ENCODE data around the gene SLC12A9.
"Not testable (repeated sequence)": the region's sequence is repeated elsewhere in the genome, so short reads cannot be mapped to it uniquely, and the experiment has no call there.

Gene SLC12A9

DNA sequence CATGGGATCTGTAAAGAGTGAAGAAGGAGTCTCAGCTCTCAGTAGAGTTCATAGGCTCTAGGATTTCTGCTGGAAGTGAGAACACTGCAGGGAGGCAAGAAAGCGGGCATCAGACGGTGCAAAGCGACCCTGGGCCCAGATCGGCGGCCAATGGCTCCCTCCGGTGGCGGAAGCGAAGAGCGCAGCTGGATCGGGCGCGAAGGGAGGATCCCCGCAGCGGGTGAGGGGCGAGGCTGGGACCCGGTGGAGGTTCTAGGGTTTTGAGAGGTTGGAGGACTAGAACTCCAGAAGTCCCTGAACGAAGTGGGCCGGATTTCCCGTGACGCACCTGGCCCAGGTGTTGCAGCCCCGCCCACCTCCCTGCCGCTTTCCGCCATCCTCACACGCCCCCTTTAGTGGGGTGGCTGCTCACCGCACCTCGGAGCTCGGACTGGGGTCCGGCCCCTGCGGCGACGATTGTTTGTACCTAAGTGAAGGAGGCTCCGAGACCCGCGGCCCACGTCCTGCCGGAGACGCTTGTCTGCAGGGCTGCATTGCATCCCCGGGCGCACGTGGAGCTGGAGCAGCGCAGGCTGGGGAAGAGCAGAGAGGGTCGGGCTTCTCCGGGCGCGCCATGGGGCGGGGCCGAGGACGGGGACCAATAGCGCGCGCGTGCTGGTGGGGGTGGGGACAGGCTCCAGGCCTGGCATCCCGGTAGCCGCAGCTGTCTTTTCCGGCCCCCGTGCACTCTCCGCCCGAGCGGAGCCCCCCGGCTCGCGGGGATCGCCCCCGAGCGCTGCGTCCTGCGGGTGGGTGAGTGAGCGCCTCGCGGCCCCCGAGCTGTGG lies at the start of gene SLC12A9:
SLC12A9 (plus strand) TSS at position 666 of the 825 bp plus-strand sequence. CDS start 1,485 bp downstream, outside the sequence.
- DNase-seq (ENCODE audit: low spot score), result peak; percentile 89

GRCh38 chr7:100802951-100803350 lies 49.6 kb upstream of the SLC12A9 start:
- DNase-seq (ENCODE audit: low spot score), result no peak

GRCh38 chr7:100803398-100804161 lies 48.9 kb upstream of the SLC12A9 start:
- DNase-seq (ENCODE audit: low spot score), result no peak

DNA sequence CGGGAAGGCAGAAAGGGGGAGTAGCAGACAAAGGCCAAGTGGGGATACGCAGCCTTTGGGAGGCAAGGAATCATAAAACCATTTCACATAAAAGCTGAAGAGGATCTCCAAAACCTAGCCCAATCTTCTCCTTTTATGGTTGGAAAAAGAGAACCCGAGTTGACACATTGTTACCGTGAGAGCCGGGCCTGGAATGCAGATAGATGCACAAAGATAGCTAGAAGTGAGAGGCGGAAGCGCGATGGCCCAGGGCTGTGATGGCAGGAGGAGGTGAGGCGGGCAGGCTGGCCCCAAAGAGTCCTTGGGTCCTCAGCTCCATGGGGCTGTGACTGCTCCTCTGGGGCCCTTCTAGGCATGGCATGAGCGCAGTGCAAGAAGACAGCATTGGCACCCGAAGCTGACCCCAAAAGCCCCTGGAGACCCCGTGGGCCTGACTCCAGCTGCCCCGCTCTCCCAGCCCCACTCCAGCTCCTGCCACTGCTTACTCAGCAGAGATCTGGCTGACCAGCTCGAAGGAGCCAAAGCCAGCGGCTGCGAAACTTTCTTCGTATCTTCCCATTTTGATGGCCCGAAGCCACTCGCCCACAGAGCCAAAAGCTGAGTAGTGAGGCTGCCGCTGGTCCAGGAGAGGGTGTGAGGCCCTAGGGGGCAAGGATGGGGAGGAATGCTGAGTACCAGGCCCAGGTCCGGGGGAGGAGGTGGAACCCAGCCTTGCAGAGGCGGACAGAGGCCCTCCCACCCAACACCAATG lies 47.7 kb upstream of the SLC12A9 start:
- no peak for DNase-seq (ENCODE audit: low spot score)

DNA sequence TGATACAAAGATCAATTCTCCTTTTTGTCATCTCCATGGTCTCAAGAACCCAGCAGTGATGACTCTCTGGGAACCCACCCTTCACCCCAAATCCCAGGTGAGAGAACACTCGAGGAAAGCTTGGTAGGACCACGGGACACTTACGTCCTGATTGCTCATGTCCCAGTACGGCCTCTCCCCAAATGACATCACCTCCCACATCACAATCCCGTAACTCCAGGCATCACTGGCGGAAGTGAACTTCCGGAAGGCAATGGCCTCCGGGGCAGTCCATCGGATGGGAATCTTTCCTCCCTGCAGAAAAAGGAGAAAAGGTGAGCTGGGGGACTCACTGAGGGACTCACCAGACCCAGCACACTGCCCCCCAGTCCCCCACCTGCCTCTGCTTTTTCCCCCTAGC lies 46.2 kb upstream of the SLC12A9 start:
- no peak for DNase-seq (ENCODE audit: low spot score)

DNA sequence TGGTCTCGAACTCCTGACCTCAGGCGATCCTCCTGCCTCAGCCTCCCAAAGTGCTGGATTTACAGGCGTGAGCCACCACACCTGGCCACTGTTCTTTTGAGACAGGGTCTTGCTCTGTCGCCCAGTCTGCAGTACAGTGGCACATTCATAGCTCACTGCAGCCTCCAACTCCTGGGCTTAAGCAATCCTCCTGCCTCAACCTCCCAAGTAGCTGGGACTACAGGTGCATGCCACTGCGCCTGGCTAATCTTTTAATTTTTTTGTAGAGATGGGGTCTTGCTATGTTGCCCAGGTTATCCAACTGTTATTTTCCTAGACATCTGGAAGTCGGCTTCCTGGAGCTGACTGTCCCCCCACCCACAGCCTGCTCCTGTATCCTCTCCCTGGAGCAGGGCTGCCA lies 45.6 kb upstream of the SLC12A9 start:
- not testable (repeated sequence) for DNase-seq (ENCODE audit: low spot score)

DNA sequence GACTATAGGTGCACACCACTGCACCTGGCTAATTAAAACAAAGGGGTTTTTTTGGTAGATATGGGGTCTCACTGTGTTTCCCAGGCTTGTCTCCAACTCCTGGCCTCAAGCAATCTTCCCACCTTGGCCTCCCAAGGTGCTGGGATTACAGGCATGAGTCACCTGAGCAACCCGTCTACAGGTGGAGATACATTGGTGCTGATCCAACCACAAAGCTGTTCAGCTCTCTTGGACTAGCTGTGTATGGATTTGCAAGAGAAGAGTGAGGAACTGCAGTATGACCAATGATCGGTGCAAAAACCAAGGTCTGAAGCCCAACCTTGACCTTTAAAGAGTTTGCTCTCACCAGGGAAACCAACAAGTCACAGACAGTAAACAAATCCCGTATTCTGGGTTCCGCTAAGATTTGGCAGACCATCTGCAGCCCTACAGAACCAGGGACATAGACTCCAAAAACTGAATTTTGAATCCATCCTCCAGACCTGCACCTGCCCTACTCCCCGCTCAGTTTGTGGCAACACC lies 44.1 kb upstream of the SLC12A9 start:
- no peak for DNase-seq (ENCODE audit: low spot score)

DNA sequence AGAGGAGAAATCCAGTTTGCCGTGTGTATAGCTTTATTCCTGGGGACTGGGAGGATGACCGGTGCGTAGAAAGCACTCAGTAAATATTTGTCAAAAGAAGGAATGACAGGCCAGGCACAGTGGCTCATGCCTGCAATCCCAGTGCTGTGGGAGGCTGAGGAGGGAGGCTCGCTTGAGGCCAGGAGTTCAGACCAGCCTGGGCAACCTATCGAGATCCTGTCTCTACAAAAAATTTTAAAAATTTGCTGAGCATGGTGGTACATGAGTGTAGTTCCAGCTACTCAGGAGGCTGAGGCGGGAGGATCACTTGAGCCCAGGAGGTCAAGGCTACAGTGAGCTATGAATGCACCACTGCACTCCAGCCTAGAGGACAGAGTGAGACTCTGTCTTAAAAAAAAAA lies 41.0 kb upstream of the SLC12A9 start:
- DNase-seq (ENCODE audit: low spot score), result no peak

GRCh38 chr7:100812729-100813128 lies 39.8 kb upstream of the SLC12A9 start:
- no peak for DNase-seq (ENCODE audit: low spot score)

- not testable (repeated sequence) for DNase-seq (ENCODE audit: low spot score)
Measured at GRCh38 chr7:100816515-100816914, 36.0 kb upstream of the SLC12A9 start.

GRCh38 chr7:100817097-100817496 lies 35.4 kb upstream of the SLC12A9 start:
- no peak for DNase-seq (ENCODE audit: low spot score)

DNA sequence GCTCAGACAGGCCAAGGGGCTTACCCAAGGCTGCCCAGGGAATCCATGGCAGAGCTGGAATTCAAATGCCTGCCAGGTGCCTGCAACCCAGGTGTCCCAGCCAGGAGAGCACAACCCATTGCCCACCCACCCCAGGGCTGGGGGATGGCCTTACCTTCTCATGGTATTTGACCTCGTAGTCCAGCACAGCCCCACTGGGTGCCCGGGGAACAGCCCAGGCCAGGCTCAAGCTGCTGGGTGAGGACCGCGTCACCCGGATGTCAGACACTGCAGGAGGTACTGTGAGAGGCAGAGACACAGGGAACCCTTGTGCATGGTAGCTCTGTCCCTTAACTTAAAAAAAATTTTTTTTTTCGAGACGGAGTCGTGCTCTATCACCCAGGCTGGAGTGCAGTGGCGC lies 34.1 kb upstream of the SLC12A9 start:
- no peak for DNase-seq (ENCODE audit: low spot score)

DNA sequence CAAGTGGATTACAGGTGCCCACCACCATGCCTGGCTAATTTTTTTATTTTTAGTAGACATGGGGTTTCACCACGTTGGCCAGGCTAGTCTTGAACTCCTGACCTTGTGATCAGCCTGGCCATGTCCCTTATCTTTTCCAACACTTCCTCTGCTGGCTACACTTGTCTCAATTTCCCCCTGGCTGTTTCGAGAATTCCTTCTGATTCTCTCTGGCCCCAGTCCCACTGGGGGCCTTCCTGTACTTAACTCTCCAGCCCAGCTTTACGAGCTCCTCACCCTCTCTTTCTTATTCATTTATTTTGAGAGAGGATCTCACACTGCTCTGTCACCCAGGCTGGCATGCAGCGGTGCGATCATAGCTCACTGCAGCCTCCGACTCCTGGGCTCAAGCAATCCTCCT lies 33.7 kb upstream of the SLC12A9 start:
- no peak for DNase-seq (ENCODE audit: low spot score)

DNA sequence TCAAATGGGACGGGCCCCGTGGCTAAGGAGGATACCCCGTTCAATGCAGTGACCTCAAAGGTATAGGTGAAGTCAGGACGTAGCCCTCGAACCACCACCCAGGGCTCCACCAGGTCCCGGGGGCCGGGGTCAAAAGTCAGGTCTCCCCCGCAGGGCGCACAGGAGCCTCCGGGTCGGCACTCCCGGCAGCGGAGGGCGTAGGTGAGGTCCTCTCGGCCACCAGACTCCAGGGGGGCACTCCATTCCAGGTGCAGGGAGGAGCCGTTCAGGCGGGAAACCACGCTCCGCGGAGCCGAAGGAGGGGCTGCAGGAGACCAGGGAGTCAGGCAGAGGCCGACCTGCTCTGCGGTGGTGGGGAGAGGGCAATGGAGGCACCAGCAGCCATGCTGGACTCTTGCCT lies 32.9 kb upstream of the SLC12A9 start:
- DNase-seq (ENCODE audit: low spot score), result no peak

DNA sequence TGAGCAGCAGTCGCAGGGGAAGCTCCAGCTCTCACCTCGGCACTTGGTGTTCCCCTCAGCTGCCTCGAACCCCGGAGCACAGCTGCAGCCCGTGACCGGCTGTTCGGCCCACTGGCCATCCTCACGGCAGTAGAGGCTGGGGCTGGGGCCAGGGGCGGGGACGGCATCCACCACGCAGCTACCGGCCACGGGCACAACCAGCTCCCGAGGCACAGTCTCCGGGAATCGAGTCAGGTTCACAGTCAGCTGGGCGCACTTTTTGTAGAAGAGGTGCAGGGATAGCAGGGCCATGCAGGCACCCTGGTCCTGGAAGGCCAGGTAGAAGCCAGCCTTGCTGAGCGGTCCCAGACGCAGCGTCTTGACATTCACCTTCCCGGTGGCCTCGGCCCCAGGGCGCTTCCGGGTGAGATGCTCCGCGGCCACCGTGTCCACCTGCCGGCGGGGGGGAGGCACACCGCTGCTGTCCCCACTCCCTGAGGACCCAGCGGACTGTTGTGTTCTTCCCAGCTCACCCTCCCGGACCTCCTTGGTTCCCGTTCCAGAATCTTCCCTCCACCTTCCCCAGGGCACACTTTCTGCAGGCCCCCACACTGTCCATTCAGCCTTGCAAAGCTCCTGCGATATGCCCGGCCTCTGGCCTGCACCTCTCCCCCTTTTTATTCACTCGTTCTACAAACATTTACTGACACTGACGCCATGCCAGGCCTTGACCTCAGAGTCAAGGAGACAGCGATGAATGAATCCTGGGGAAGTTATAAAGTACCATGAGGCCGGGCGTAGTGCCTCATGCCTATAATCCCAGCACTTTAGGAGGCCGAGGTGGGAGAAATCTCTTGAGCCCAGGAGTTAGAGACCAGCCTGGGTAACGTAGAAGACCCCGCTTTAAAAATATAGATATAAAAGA lies 30.0 kb upstream of the SLC12A9 start:
- no peak for DNase-seq (ENCODE audit: low spot score)

- no peak for DNase-seq (ENCODE audit: low spot score)
Measured at GRCh38 chr7:100823140-100823525, 29.4 kb upstream of the SLC12A9 start.

DNA sequence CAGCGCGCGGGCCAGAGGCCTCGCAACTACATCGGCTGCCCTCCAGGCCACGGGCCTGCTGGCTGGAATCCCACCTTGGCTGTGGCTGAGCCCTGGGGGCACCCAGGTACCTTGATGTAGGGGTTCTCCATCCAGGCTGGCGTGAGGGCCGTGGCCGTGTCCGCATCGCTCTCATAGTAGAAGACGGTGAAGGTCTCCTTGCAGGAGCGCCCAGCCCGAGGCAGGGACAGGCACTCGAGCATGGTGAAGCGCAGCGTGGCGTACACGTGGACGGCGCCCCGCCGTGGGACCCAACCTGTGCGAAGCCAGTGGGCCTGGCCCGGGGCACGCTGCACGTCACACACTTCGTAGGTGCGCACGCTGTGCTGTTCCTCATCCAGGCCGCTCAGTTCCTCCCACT lies 29.0 kb upstream of the SLC12A9 start:
- no peak for DNase-seq (ENCODE audit: low spot score)

DNA sequence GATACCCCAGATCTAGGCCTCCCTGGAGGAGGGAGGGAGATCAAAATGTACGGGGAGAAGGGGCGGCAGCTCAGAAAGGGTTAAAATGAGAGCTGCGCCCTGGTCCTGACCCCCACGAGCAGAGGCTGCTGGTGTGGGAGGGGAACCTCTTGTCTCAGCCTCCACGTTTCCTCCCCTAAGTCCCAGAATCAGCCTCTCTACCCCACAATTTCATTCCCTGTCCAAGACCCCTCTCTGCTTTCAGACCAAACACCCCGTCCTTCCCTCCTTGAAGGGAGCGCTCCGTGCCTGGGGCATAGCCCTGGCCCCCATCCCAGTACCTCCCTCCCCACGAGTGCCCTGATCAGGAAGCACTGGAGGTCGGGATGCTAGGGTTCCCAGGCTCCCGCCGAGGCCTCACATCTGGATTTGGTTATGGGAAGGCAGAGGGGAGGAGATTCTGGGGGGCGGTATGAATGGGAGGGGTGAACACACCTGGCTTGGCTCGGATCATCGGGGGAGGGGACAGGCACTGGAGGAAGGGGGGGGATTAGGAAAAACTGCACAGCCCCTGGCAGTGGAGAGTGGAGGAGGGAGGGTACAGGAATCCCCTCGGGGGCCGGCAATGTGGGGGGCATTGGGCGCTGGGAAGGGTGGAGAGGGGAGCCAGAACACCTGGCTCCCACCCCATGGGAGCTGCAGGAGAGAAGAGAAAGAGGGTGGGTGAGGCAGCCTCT lies 27.9 kb upstream of the SLC12A9 start:
- no peak for DNase-seq (ENCODE audit: low spot score)

DNA sequence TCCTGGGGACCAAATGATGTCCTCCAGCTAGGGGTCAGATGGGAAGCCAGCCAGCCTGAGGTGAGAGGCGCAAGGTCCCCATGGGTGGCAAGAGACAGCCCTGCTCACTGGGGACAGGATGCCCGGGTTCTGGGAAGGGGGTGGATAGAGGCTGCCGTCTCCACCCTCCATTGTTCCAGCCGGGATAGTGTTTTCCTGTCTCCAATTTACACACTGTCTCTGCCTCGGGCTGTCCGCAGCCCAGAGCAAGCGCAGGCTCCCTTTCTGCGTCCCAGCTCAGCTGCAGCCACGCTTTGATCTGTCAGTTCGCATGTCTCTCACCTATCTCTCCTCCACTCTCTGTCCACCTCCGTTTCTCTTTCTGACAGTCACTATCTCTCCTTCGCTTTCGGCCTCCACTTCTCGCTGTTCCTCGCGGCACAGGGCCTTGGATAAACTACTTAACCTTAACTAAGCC lies 27.3 kb upstream of the SLC12A9 start:
- DNase-seq (ENCODE audit: low spot score), result no peak

- no peak for DNase-seq (ENCODE audit: low spot score)
Measured at GRCh38 chr7:100825751-100826513, 26.6 kb upstream of the SLC12A9 start.
